ENCODE data around the gene WRAP73. TPM values are rescaled to one million over a fixed set of nuclear protein-coding genes. Genes with fewer than 3 reads are reported as not detected.

WRAP73 gene
- total RNA-seq (2021; ENCODE audit: unreplicated experiment) = 51.4 TPM
- 43.0 and 45.5 TPM in 2 replicates for polyA plus RNA-seq (2012)
- Bru-seq, nascent RNA = percentile 63 among the genes with signal in this experiment
- percentile 75 among the genes with signal in this experiment for BruChase-seq, experiment 1, labeled RNA remaining after a 6-hour chase
- percentile 68 among the genes with signal in this experiment for BruChase-seq, experiment 2, labeled RNA remaining after a 2-hour chase
- long read RNA-seq, transcript WRAP73-202 (11 exons, 1,998 nt) = minor isoform, 12 of 172 reads
- long read RNA-seq, transcript WRAP73-201 (12 exons, 1,665 nt) = major isoform, 70 of 172 reads
- long read RNA-seq, partial matches to known transcripts = 35 of 172 reads
- long read RNA-seq, other reads (novel, unspliced or antisense) = 54 of 172 reads

- H3K9ac ChIP-seq (ENCODE audit: low read length) = peak within 1 kb of the TSS; percentile 85
- peaks cover 17 to 29% of the 10 kb centered on the region in 2 experiments for H3K4me1 ChIP-seq (ENCODE audit: control insufficient read depth in 1 of 2, insufficient read depth in 2 of 2, low read length in 2 of 2)
- ChIA-PET POLR2A (no interaction called here), CTCF (no interaction called here), RAD21 (ENCODE audit: low non-redundant PET in 1 of 2, low total read pairs in 2 of 2, uncharacterized antibody in 2 of 2, unreplicated experiment in 2 of 2) (no interaction called here)
- H3K9me3 ChIP-seq (ENCODE audit: control insufficient read depth in 1 of 2, insufficient read depth in 1 of 2, low read depth in 1 of 2, low read length in 2 of 2) = no peaks in the 10 kb centered on the region
- peak; percentile 73 for ATAC-seq
- peaks cover 12 to 19% of the 10 kb centered on the region in 2 experiments; a peak in 3 of 4 replicates for H3K36me3 ChIP-seq (ENCODE audit: control insufficient read depth in 1 of 2, insufficient read depth in 2 of 2, low read length in 2 of 2)
- DNase-seq (ENCODE audit: low read depth, low spot score) = peak; percentile 82
- peak within 1 kb of the TSS; percentile 98 for H2AFZ ChIP-seq (ENCODE audit: low read depth, low read length, poor library complexity, severe bottlenecking)
- no peaks in the 10 kb centered on the region for H3K9me2 ChIP-seq (ENCODE audit: insufficient read depth)
- no peaks in the 10 kb centered on the region for H3K27me3 ChIP-seq (ENCODE audit: insufficient read depth, low read length)
- peaks cover 39% of the 10 kb centered on the region for H3K79me2 ChIP-seq (ENCODE audit: insufficient read depth, low read length)
- peak within 1 kb of the TSS; percentile 72 for H3K27ac ChIP-seq (ENCODE audit: low read depth, low read length)
- intact Hi-C loops (cut with micrococcal nuclease) = loop anchor here (1.0 kb wide), 1 partner anchor 75 kb away; no protein-coding TSS in a partner anchor
- BruUV-seq (replicated peaks) = no TSS peak
- H3K4me3 ChIP-seq (replicated peaks in 1 of 2; ENCODE audit: low read depth in 1 of 2, low read length in 2 of 2) = peak within 1 kb of the TSS; percentile 86 to 98
- H4K20me1 ChIP-seq (ENCODE audit: insufficient read depth) = no peaks in the 10 kb centered on the region
- H3K4me2 ChIP-seq (ENCODE audit: low read length) = peak within 1 kb of the TSS; percentile 94
- TF ChIP-seq TCF7L2 (IDR thresholded peaks at IDR 0.05; ENCODE audit: borderline replicate concordance, extremely low read depth, insufficient read depth, insufficient read length) (peak; percentile 52), REST (IDR thresholded peaks at IDR 0.05; ENCODE audit: low read depth) (no peak), ZNF274 (IDR thresholded peaks at IDR 0.05; ENCODE audit: low read depth, low read length) (no peak), EZH2 (IDR thresholded peaks at IDR 0.05) (no peak), CTCF (IDR thresholded peaks at IDR 0.05 in 2 of 3, conservative IDR thresholded peaks at IDR 0.05 in 1 of 3; ENCODE audit: borderline replicate concordance in 1 of 3, insufficient read depth in 1 of 3, low read depth in 2 of 3, low read length in 2 of 3) (peak in 1 of 3 experiments; percentile 26; a peak in 2 of 6 replicates), SIN3A (IDR thresholded peaks at IDR 0.05; ENCODE audit: low read depth) (peak; percentile 47; the same call in 1 of the 2 replicates), POLR2AphosphoS5 (IDR thresholded peaks at IDR 0.05; ENCODE audit: low read depth, low read length) (peak; percentile 92), FOSL1 (IDR thresholded peaks at IDR 0.05; ENCODE audit: low read depth) (no peak), SP1 (IDR thresholded peaks at IDR 0.05; ENCODE audit: low read depth) (peak; percentile 74), EGR1 (IDR thresholded peaks at IDR 0.05; ENCODE audit: low read depth) (peak; percentile 96), YY1 (IDR thresholded peaks at IDR 0.05; ENCODE audit: extremely low read depth, insufficient replicate concordance, low read depth, low read length) (peak; percentile 71), POLR2A (IDR thresholded peaks at IDR 0.05; ENCODE audit: borderline replicate concordance, extremely low read depth, insufficient read depth, insufficient read length) (peak; percentile 71), ELF1 (IDR thresholded peaks at IDR 0.05; ENCODE audit: borderline replicate concordance, low read depth) (no peak; the same call in 1 of the 2 replicates), CBX3 (IDR thresholded peaks at IDR 0.05; ENCODE audit: low read depth) (no peak), ZBTB33 (IDR thresholded peaks at IDR 0.05; ENCODE audit: extremely low read depth, insufficient replicate concordance, low read length) (peak; percentile 59), RAD21 (IDR thresholded peaks at IDR 0.05; ENCODE audit: low read depth) (no peak)
Observed at GRCh38 chr1:3649342-3650247, at the start of gene WRAP73. TSS of gene WRAP73 (minus strand) at chr1:3650103. CDS start at chr1:3649999, 104 bp downstream.
